Parathyroid adenoma (tissue), 2 donors: ENCODE measurements around the gene EHD1.

ENCODE experiments used
- H2AFZ ChIP-seq: fragments of 300-600 bp; sonication (generic); one replicate; pipeline ENCODE4 v1.7.0; 2017; ENCODE audit warnings: antibody characterized with exemption, mild to moderate bottlenecking
- H3K27ac ChIP-seq: fragments of 300-600 bp; sonication (generic); one replicate; pipeline ENCODE4 v1.7.0; 2017
- H3K27me3 ChIP-seq: fragments of 300-600 bp; sonication (generic); one replicate; pipeline ENCODE4 v1.7.0; 2017; ENCODE audit warnings: low read length; ENCODE audit not compliant: control insufficient read depth, insufficient read depth
- H3K36me3 ChIP-seq: fragments of 300-600 bp; sonication (generic); one replicate; pipeline ENCODE4 v1.7.0; 2017; ENCODE audit warnings: low read length; ENCODE audit not compliant: control insufficient read depth, insufficient read depth
- H3K4me1 ChIP-seq: fragments of 300-600 bp; sonication (generic); one replicate; pipeline ENCODE4 v1.7.0; 2017; ENCODE audit warnings: control low read depth
- H3K4me2 ChIP-seq: fragments of 300-600 bp; sonication (generic); one replicate; pipeline ENCODE4 v1.7.0; 2017; ENCODE audit warnings: low read length
- H3K4me3 ChIP-seq: fragments of 300-600 bp; sonication (generic); one replicate; pipeline ENCODE4 v1.7.0; 2017; ENCODE audit warnings: low read depth, low read length
- H3K79me2 ChIP-seq: fragments of 300-600 bp; sonication (generic); one replicate; pipeline ENCODE4 v1.7.0; 2017; ENCODE audit warnings: control low read depth
- H3K9ac ChIP-seq: fragments of 300-600 bp; sonication (generic); one replicate; pipeline ENCODE4 v1.7.0; 2017; ENCODE audit warnings: mild to moderate bottlenecking
- H3K9me3 ChIP-seq: fragments of 300-600 bp; sonication (generic); one replicate; pipeline ENCODE4 v1.7.0; 2017; ENCODE audit warnings: low read length; ENCODE audit not compliant: control insufficient read depth
- CTCF ChIP-seq: fragments of 300-600 bp; sonication (generic); IDR thresholded peaks from one replicate; pipeline ENCODE4 v1.7.0; 2017; ENCODE audit warnings: antibody characterized with exemption, mild to moderate bottlenecking
- donor health status: primary hyperparathyroidism.

Gene EHD1

GRCh38 chr11:64814712-64815187, 63.7 kb downstream of the EHD1 start:
- H3K27ac ChIP-seq = no peak overlapping the region
- no peak overlapping the region for H2AFZ ChIP-seq
- no peaks in the 10 kb centered on the region for H3K4me1 ChIP-seq
- H3K4me2 ChIP-seq = no peak overlapping the region
- no peaks in the 10 kb centered on the region for H3K36me3 ChIP-seq
- no peak for TF ChIP-seq CTCF
- no peaks in the 10 kb centered on the region for H3K79me2 ChIP-seq
- H3K4me3 ChIP-seq = no peak overlapping the region
- no peak overlapping the region for H3K9ac ChIP-seq
- H3K27me3 ChIP-seq = no peaks in the 10 kb centered on the region
- no peaks in the 10 kb centered on the region for H3K9me3 ChIP-seq

- no peaks in the 10 kb centered on the region for H3K36me3 ChIP-seq
- no peak for TF ChIP-seq CTCF
Measured at GRCh38 chr11:64813826-64814225, 64.6 kb downstream of the EHD1 start.

GRCh38 chr11:64810891-64811272, 67.5 kb downstream of the EHD1 start:
- peak overlapping the region; percentile 78 for H3K4me3 ChIP-seq
- TF ChIP-seq CTCF = no peak
- no peak overlapping the region for H3K27ac ChIP-seq
- no peaks in the 10 kb centered on the region for H3K36me3 ChIP-seq
- H3K9me3 ChIP-seq = no peaks in the 10 kb centered on the region
- peak overlapping the region; percentile 51 for H3K4me2 ChIP-seq
- H3K4me1 ChIP-seq = no peaks in the 10 kb centered on the region
- no peaks in the 10 kb centered on the region for H3K27me3 ChIP-seq
- no peak overlapping the region for H3K9ac ChIP-seq
- no peaks in the 10 kb centered on the region for H3K79me2 ChIP-seq
- peak overlapping the region; percentile 74 for H2AFZ ChIP-seq

More at GRCh38 chr11:64813826-64814225, 64.6 kb downstream of the EHD1 start:
- no peaks in the 10 kb centered on the region for H3K4me1 ChIP-seq
- H3K4me2 ChIP-seq = no peak overlapping the region
- no peak overlapping the region for H2AFZ ChIP-seq
- no peak overlapping the region for H3K4me3 ChIP-seq
- H3K27me3 ChIP-seq = no peaks in the 10 kb centered on the region
- H3K79me2 ChIP-seq = no peaks in the 10 kb centered on the region
- no peak overlapping the region for H3K27ac ChIP-seq
- H3K9ac ChIP-seq = no peak overlapping the region
- H3K9me3 ChIP-seq = no peaks in the 10 kb centered on the region

- Histone ChIP-seq H3K27me3 (no peaks in the 10 kb centered on the region), H3K79me2 (no peaks in the 10 kb centered on the region), H2AFZ (peak within 1 kb of the TSS; percentile 85), H3K9ac (no peak within 1 kb of the TSS), H3K4me1 (no peaks in the 10 kb centered on the region), H3K36me3 (no peaks in the 10 kb centered on the region), H3K27ac (peak within 1 kb of the TSS; percentile 51), H3K4me2 (peak within 1 kb of the TSS; percentile 78), H3K9me3 (no peaks in the 10 kb centered on the region), H3K4me3 (peak within 1 kb of the TSS; percentile 78)
- TF ChIP-seq CTCF = no peak
Measured at GRCh38 chr11:64810271-64810890, 68.0 kb downstream of the EHD1 start, which contains the start of gene MEN1. Gene MEN1 (minus strand): TSS chr11:64810551. CDS start chr11:64810109, 442 bp downstream.

- Histone ChIP-seq H3K9me3 (no peaks in the 10 kb centered on the region), H3K27me3 (no peaks in the 10 kb centered on the region), H3K27ac (peak overlapping the region; percentile 36), H3K4me2 (peak overlapping the region; percentile 78), H3K4me3 (peak overlapping the region; percentile 78), H3K4me1 (no peaks in the 10 kb centered on the region), H3K36me3 (no peaks in the 10 kb centered on the region), H2AFZ (peak overlapping the region; percentile 85), H3K9ac (no peak overlapping the region), H3K79me2 (no peaks in the 10 kb centered on the region)
- TF ChIP-seq CTCF = no peak
Measured at GRCh38 chr11:64809781-64810241, 68.6 kb downstream of the EHD1 start.
